Osteoblast (primary cell): ENCODE results near the gene TMC4. TPM values are rescaled to one million over a fixed set of nuclear protein-coding genes. Genes with fewer than 3 reads are reported as not detected.

Experiments
- DNase-seq: peaks from one replicate; pipeline ENCODE4 v3.0.0; 2011; ENCODE audit warnings: low spot score, mixed read lengths; ENCODE audit not compliant: insufficient read length; ENCODE audit errors: missing footprints
- H2AFZ ChIP-seq: 2 replicates; pipeline ENCODE4 v1.6.0; 2011; ENCODE audit warnings: mild to moderate bottlenecking, low read length
- H3K27ac ChIP-seq: 2 replicates; pipeline ENCODE4 v1.5.1; 2011; ENCODE audit warnings: mild to moderate bottlenecking, low read depth, low read length, moderate library complexity
- H3K27me3 ChIP-seq: 2 replicates; pipeline ENCODE4 v1.6.0; 2012; ENCODE audit warnings: mild to moderate bottlenecking, control low read depth, inconsistent platforms, low read length, moderate library complexity; ENCODE audit not compliant: insufficient read depth
- H3K36me3 ChIP-seq: 2 replicates; pipeline ENCODE4 v1.5.1; 2011; ENCODE audit warnings: mild to moderate bottlenecking, low read length, control low read depth, moderate library complexity; ENCODE audit not compliant: insufficient read depth
- H3K4me1 ChIP-seq: 2 replicates; pipeline ENCODE4 v1.5.1; 2011; ENCODE audit warnings: mild to moderate bottlenecking, low read length, control low read depth, moderate library complexity; ENCODE audit not compliant: insufficient read depth
- H3K4me2 ChIP-seq: 2 replicates; pipeline ENCODE4 v1.6.0; 2011; ENCODE audit warnings: mild to moderate bottlenecking, low read length; ENCODE audit not compliant: insufficient read depth
- H3K4me3 ChIP-seq: fragments of 200-600 bp; sonication (generic); 3 replicates; pipeline ENCODE4 v1.5.1; 2012; ENCODE audit warnings: mild to moderate bottlenecking, low read length, inconsistent platforms; ENCODE audit not compliant: insufficient read depth
- H3K79me2 ChIP-seq: 2 replicates; pipeline ENCODE4 v1.6.0; 2012; ENCODE audit warnings: mild to moderate bottlenecking, low read length, control low read depth, inconsistent platforms; ENCODE audit not compliant: insufficient read depth
- H3K9me3 ChIP-seq: 2 replicates; pipeline ENCODE4 v1.5.1; 2011; ENCODE audit warnings: low read depth, low read length, control low read depth
- H4K20me1 ChIP-seq: 2 replicates; pipeline ENCODE4 v1.6.0; 2012; ENCODE audit warnings: mild to moderate bottlenecking, low read length, control low read depth; ENCODE audit not compliant: insufficient read depth
- CTCF ChIP-seq: IDR thresholded peaks from 2 replicates; pipeline ENCODE4 v1.5.1; 2011; ENCODE audit warnings: mild to moderate bottlenecking, low read depth, low read length, moderate library complexity; ENCODE audit errors: extremely low read depth
- total RNA-seq: library from RNA; depleted of rRNA; stranded (reverse); fragments of >200 nt; gene quantifications from 2 replicates; pipeline ENCODE4 v1.2.3, GENCODE V29; 2012

TMC4 gene
- total RNA-seq, 1 donor, result 0.72 TPM

- no peaks in the 10 kb centered on the region for H3K27me3 ChIP-seq
- H3K4me1 ChIP-seq, result no peaks in the 10 kb centered on the region
- no peak for DNase-seq
- TF ChIP-seq CTCF, result no peak
- H3K4me2 ChIP-seq, result no peak overlapping the region
- H3K9me3 ChIP-seq, result no peaks in the 10 kb centered on the region
- H3K79me2 ChIP-seq, result no peaks in the 10 kb centered on the region
- H3K27ac ChIP-seq, result no peak overlapping the region
- no peak overlapping the region for H2AFZ ChIP-seq
- no peak overlapping the region for H3K4me3 ChIP-seq
- H4K20me1 ChIP-seq, result no peaks in the 10 kb centered on the region
- peaks cover 38% of the 10 kb centered on the region for H3K36me3 ChIP-seq
Measured at GRCh38 chr19:54128796-54129616, 44.0 kb downstream of the TMC4 start.

GRCh38 chr19:54128441-54128725 lies 44.6 kb downstream of the TMC4 start:
- Histone ChIP-seq H3K36me3 (peaks cover 44% of the 10 kb centered on the region), H4K20me1 (no peaks in the 10 kb centered on the region), H3K27ac (no peak overlapping the region), H3K79me2 (no peaks in the 10 kb centered on the region), H2AFZ (no peak overlapping the region), H3K4me3 (no peak overlapping the region), H3K27me3 (no peaks in the 10 kb centered on the region), H3K4me2 (no peak overlapping the region), H3K4me1 (no peaks in the 10 kb centered on the region), H3K9me3 (no peaks in the 10 kb centered on the region)
- DNase-seq, result no peak
- TF ChIP-seq CTCF, result no peak

GRCh38 chr19:54127688-54128440 lies 45.1 kb downstream of the TMC4 start:
- no peak for TF ChIP-seq CTCF
- Histone ChIP-seq H3K4me2 (no peak overlapping the region), H3K36me3 (peaks cover 44% of the 10 kb centered on the region), H4K20me1 (no peaks in the 10 kb centered on the region), H3K27ac (no peak overlapping the region), H3K9me3 (no peaks in the 10 kb centered on the region), H3K4me1 (no peaks in the 10 kb centered on the region), H3K4me3 (no peak overlapping the region), H3K27me3 (no peaks in the 10 kb centered on the region), H2AFZ (no peak overlapping the region), H3K79me2 (no peaks in the 10 kb centered on the region)
- DNase-seq, result no peak

GRCh38 chr19:54125713-54126112 lies 47.2 kb downstream of the TMC4 start:
- no peak for TF ChIP-seq CTCF
- Histone ChIP-seq H3K4me1 (no peaks in the 10 kb centered on the region), H3K36me3 (peaks cover 44% of the 10 kb centered on the region)

More at GRCh38 chr19:54125713-54126112, 47.2 kb downstream of the TMC4 start:
- no peak for DNase-seq
- Histone ChIP-seq H3K79me2 (no peaks in the 10 kb centered on the region), H2AFZ (no peak overlapping the region), H3K9me3 (no peaks in the 10 kb centered on the region), H3K27ac (no peak overlapping the region), H4K20me1 (no peaks in the 10 kb centered on the region), H3K27me3 (no peaks in the 10 kb centered on the region), H3K4me3 (no peak overlapping the region), H3K4me2 (no peak overlapping the region)
